Measurements from ENCODE around the gene ZNF714.

DNA sequence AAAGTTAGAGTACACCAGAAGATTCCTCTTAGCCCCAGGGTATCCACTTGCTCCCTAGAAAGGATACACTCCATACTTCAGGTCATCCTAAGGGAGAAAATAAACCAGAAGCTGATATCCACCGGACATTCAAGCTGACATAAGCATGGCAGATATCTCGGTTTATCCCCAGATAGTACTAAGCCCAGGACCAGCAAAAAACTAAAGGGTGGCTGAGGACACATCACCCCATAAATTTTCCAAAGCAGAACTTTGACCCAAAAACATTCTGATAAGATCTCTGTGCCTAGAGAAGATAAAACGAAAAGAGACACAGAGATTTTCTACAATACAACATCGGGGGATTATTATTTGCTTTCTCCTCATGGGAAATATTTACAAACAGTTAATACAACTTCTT, 45.9 kb downstream of the ZNF714 start:
- TF ChIP-seq, protein P1, sequence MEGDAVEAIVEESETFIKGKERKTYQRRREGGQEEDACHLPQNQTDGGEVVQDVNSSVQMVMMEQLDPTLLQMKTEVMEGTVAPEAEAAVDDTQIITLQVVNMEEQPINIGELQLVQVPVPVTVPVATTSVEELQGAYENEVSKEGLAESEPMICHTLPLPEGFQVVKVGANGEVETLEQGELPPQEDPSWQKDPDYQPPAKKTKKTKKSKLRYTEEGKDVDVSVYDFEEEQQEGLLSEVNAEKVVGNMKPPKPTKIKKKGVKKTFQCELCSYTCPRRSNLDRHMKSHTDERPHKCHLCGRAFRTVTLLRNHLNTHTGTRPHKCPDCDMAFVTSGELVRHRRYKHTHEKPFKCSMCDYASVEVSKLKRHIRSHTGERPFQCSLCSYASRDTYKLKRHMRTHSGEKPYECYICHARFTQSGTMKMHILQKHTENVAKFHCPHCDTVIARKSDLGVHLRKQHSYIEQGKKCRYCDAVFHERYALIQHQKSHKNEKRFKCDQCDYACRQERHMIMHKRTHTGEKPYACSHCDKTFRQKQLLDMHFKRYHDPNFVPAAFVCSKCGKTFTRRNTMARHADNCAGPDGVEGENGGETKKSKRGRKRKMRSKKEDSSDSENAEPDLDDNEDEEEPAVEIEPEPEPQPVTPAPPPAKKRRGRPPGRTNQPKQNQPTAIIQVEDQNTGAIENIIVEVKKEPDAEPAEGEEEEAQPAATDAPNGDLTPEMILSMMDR (IDR thresholded peaks at IDR 0.05) = no peak
- TF ChIP-seq POLR2A (IDR thresholded peaks at IDR 0.05) (no peak), POLR2AphosphoS5 (IDR thresholded peaks at IDR 0.05; ENCODE audit: insufficient read depth in 1 of 2, low read depth in 1 of 2) (no peak)
